HG03097 (cell line): Measurements from ENCODE around the gene ARHGAP40.

Experiments used
- ATAC-seq: cut with Tn5 transposase; IDR thresholded peaks from one replicate; pipeline ENCODE4 v1.9.1; 2021; ENCODE audit not compliant: unreplicated experiment, low FRiP score

ARHGAP40 gene

DNA sequence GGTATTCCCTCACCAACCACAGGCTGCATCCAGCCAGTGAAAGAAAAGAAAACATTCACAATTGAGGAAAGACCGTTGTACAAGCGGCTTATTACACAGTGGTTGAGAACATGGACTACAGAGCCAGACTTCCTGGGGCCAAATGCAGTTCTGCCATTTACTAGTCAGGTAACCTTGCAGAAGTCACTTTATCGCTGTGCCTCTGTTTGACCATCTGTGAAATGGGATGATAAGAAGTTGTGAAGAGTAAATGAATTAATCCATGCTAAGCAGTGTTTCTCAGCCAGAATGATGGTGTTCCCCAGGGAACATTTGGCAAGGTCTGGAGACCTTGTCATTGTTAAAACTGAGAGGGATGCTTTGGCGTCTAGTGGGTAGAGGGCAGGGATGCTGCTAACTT lies 14.8 kb downstream of the ARHGAP40 start:
- ATAC-seq: no peak

- ATAC-seq: no peak
Measured at GRCh38 chr20:38617011-38617829, 15.6 kb downstream of the ARHGAP40 start.

DNA sequence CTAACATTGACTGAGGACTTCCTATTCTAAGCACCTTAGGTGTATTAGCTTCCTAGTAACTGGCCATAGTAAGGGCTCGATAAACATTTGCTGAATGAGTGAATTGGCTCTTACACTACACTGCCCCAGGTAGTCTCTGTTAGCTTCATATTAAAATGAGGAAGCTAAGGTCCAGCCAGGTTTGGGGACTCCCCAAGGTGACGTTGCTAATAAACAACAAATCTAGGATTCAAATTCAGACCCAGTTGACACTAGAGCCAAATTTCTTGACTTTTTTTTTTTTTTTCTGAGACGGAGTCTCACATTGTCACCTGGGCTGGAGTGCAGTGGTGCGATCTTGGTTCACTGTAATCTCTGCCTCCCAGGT lies 16.2 kb downstream of the ARHGAP40 start:
- no peak for ATAC-seq

GRCh38 chr20:38620441-38620840 lies 18.8 kb downstream of the ARHGAP40 start:
- no peak for ATAC-seq

GRCh38 chr20:38623061-38623460 lies 21.5 kb downstream of the ARHGAP40 start:
- no peak for ATAC-seq

DNA sequence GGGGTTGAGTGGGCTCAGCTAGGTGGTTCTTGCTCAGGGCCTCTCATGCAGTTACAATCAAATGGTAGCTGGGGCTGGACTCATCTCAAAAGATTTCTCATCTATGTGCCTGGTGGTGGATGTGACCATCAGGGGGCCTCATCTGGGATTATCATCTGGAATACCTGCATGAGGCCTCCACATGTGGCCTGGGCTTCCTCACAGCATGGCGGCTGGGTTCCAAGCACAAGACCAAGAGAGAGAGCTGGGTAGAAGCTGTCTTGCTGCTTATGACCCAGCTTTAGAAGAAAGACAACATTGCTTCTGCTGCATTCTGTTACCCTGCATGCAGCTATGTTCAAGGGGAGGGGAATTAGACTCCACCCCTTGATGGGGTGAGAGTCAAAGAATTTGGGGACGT lies 22.5 kb downstream of the ARHGAP40 start:
- ATAC-seq: no peak

- ATAC-seq: no peak
Measured at GRCh38 chr20:38625896-38626295, 24.3 kb downstream of the ARHGAP40 start.

DNA sequence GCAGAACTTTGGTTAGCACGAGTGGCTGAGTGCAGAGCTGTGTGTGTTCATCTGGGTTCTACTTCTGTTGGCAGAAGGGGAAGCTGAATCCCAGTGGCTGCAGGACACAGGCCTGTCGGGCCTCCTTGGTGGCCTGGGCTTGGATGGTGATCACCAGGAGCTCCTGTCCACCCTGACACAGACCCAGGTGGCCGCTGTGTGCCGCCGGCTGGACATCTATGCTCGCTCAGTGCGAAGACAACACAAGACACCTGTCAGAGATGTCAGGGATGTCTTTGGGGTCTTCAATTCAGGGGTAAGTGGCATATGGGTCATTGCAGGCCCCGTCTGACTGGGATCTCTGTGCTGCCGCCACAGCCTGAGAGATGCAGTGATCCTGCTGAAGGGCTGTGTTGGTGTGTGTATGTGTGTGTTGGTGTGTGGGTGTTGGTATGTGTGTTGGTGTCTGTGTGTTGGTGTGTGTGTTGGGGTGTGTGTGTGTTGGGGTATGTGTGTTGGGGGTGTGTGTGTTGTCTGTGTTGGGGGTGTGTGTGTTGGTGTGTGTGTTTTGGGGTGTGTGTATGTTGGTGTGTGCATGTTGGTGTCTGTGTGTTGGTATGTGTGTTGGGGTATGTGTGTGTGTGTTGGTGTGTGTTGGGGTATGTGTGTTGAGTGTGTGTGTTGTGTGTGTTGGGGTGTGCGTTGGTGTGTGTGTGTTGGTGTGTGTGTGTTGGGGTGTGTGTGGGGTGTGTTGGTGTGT lies 25.5 kb downstream of the ARHGAP40 start:
- no peak for ATAC-seq

DNA sequence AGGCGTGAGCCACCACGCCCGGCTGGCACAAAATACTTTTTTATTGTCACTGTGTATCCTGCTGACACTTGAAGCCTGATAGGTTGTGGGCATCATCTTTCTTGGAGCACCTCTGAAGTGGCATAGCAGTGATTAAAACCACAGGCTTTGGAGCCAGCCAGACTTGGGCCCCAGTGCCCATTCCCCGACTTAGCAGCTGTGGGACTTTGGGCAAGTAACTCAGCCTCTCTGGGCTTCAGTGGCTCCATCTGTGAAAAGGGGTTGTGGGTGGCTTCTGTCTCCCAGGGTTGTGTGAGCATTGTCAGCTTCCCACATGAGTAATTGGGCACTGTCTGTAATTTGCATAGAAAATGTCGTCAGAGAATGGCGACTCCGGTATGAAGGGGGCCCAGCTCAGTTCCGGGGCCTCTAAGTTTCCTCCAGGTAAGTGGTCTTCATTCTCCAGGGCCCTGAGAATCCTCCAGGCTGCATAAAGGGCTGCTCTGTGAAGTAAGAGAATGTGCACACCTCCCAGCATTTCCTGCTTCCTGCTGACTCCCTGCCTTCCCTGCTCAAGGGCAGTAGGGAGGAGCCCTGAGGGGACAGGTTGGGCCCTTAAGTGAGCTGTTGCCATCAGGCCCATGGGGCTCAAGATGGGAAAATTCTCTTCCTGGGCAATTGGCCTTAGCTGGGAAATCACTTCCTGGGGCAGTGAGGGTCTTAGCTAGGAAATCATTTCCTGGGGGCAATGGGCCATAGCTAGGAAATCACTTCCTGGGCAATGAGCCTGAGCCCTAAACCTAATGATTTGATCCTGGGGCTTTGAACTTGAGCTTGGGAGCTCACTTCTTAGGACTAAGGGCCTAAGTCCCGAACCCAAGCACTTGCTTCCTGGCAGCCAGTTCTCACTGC lies 27.2 kb downstream of the ARHGAP40 start:
- ATAC-seq: no peak

GRCh38 chr20:38629979-38630378 lies 28.4 kb downstream of the ARHGAP40 start:
- ATAC-seq: no peak

GRCh38 chr20:38630727-38631126 lies 29.1 kb downstream of the ARHGAP40 start:
- no peak for ATAC-seq

GRCh38 chr20:38631155-38632022 lies 29.8 kb downstream of the ARHGAP40 start:
- ATAC-seq: no peak

DNA sequence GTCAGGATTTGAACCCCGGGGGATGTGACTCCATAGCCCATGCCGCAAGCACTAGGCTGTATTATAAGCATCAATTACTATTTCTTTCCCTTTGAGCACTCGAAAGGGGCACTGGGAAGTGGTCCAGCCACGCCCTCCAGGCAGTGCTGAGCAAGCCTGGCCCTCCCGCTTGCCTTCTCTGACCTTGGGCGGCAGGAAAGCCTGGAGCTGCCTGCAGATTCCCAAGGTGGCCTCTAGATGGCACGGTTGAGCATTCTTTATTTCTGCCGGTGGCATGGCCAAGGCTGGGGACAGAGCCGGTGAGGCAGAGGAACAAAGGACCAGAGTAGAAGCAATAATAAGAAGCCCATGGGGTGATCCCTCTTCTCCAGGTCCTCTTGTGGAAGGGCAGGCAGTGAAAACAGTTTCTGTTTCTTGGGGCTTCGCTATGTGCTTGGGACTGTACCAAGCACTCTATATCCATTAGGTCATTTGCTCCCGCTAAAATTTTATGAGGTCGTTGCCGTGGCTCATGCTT lies 32.0 kb downstream of the ARHGAP40 start:
- no peak for ATAC-seq

DNA sequence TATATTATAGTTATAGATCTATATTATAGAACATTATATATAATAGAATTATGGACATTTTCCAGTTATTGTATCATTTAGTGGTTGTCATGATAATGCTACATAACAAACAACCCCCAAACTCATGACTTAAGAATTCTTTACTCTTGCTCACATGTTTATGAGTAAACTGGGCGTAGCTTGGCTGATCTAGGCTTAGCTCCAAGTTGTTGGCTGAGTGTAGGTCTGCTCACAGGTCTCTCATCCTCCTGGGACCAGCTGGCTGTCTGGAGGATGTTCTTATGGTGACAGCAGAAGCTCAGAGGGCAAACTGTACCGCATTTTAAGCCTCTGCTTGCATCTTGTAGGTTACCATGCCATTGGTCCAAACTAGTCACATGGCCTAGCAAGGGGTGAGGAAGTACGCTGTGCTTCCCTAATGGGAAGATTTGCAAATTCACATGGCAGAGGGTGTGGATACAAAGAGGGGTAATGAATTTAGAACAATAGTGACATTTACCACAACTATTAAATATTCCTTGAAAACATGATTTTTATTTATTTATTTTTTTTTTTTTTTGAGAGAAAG lies 34.2 kb downstream of the ARHGAP40 start:
- ATAC-seq: no peak

- no peak for ATAC-seq
Measured at GRCh38 chr20:38640521-38640920, 38.9 kb downstream of the ARHGAP40 start.

GRCh38 chr20:38642498-38642897 lies 40.9 kb downstream of the ARHGAP40 start:
- ATAC-seq: no peak

GRCh38 chr20:38644588-38645260 lies 43.1 kb downstream of the ARHGAP40 start:
- ATAC-seq: no peak

DNA sequence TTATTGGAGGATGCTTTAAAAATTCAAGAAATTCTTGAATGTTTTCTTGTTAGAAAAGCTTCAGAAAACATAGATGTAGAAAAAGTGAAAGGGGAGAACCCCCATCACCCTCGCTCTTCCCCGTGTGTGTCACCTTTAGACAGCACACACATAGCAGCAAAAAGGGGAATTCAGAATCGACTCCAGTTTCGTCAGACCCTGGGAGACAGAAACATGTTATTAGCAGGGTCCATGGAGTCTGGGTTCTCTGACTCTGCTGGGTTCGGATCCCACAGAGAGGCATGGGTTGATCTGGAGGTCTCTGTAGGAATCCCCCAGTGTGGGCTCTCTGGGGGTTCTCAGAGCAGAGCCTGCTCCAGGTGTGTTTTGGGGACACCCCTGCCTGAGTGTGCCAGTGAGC lies 43.7 kb downstream of the ARHGAP40 start:
- no peak for ATAC-seq
